ENCODE data around the gene SORCS1. TPM values are rescaled to one million over a fixed set of nuclear protein-coding genes. Genes with fewer than 3 reads are reported as not detected.

The SORCS1 gene
- total RNA-seq, 1 experiment from 2014 or later, result not detected

- Histone ChIP-seq H3K36me3 (no peaks in the 10 kb centered on the region), H3K9me3 (replicated peaks) (no peaks in the 10 kb centered on the region), H3K4me1 (replicated peaks) (no peaks in the 10 kb centered on the region; the same call in 1 of the 2 replicates), H3K27ac (no peak overlapping the region), H3K4me3 (no peak overlapping the region), H3K27me3 (replicated peaks) (no peaks in the 10 kb centered on the region)
- DNase-seq (ENCODE audit: low read depth in 1 of 2, low spot score in 2 of 2), result no peak
These were observed 508.9 kb downstream of the SORCS1 start for GRCh38 chr10:106655636-106656035.

DNA sequence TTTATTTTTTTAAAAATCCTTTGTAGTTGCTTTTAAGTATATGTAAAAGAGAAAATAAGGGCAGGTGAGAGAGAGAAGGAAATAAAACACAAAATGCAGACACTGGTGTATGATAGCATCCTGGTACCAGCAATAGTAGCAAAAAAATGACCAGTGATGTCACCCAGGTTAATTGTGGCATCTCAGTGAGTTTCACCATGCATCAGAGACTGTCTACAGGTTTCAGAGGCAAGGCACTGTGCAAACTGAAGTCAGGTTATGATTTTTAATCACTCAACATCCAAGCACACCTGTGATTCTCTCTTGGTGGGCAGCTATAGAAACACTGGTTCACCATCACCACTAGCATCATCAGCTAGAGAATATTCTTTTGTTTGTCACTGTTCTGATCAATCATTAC lies 509.3 kb downstream of the SORCS1 start:
- Histone ChIP-seq H3K9me3 (replicated peaks) (no peaks in the 10 kb centered on the region), H3K4me1 (replicated peaks) (no peaks in the 10 kb centered on the region; the same call in 1 of the 2 replicates), H3K4me3 (no peak overlapping the region), H3K36me3 (no peaks in the 10 kb centered on the region), H3K27ac (no peak overlapping the region), H3K27me3 (replicated peaks) (no peaks in the 10 kb centered on the region)
- no peak for DNase-seq (ENCODE audit: low read depth in 1 of 2, low spot score in 2 of 2)

GRCh38 chr10:106652279-106652678 lies 512.2 kb downstream of the SORCS1 start:
- Histone ChIP-seq H3K9me3 (replicated peaks) (no peaks in the 10 kb centered on the region), H3K36me3 (no peaks in the 10 kb centered on the region), H3K4me3 (no peak overlapping the region), H3K27ac (no peak overlapping the region), H3K27me3 (replicated peaks) (no peaks in the 10 kb centered on the region), H3K4me1 (replicated peaks) (no peaks in the 10 kb centered on the region; the same call in 1 of the 2 replicates)
- no peak for DNase-seq (ENCODE audit: low read depth in 1 of 2, low spot score in 2 of 2)

GRCh38 chr10:106648534-106649481 lies 515.7 kb downstream of the SORCS1 start:
- H3K27ac ChIP-seq, result no peak overlapping the region
- DNase-seq (ENCODE audit: low read depth in 1 of 2, low spot score in 2 of 2), result no peak
- no peaks in the 10 kb centered on the region; the same call in 1 of the 2 replicates for H3K4me1 ChIP-seq (replicated peaks)
- H3K36me3 ChIP-seq, result no peaks in the 10 kb centered on the region
- H3K9me3 ChIP-seq (replicated peaks), result no peaks in the 10 kb centered on the region
- H3K4me3 ChIP-seq, result no peak overlapping the region
- H3K27me3 ChIP-seq (replicated peaks), result no peaks in the 10 kb centered on the region

GRCh38 chr10:106643473-106643872 lies 521.0 kb downstream of the SORCS1 start:
- Histone ChIP-seq H3K27ac (no peak overlapping the region), H3K36me3 (no peaks in the 10 kb centered on the region), H3K9me3 (replicated peaks) (no peaks in the 10 kb centered on the region), H3K27me3 (replicated peaks) (no peaks in the 10 kb centered on the region), H3K4me1 (replicated peaks) (no peaks in the 10 kb centered on the region), H3K4me3 (no peak overlapping the region)
- no peak for DNase-seq (ENCODE audit: low read depth in 1 of 2, low spot score in 2 of 2)

DNA sequence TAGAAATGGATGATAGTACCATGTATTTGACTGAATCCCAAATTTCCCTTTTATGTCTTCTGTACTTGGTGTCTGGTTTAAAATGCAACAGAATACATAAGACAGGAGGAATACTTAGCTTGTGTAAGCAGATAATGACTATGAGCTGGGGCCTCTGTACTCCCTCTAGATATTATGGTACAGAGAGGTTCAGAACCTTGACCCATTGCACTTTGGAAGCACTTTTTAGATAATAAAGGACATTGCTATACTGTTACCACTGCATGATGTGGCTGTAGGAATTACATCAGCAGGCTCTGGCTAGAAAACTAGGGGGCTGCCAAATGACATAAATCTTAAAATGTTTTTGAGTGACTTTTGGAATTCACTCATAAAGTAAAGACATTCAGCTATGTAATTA lies 526.6 kb downstream of the SORCS1 start:
- Histone ChIP-seq H3K4me3 (no peak overlapping the region), H3K4me1 (replicated peaks) (no peaks in the 10 kb centered on the region), H3K27me3 (replicated peaks) (no peaks in the 10 kb centered on the region), H3K27ac (no peak overlapping the region), H3K36me3 (no peaks in the 10 kb centered on the region), H3K9me3 (replicated peaks) (no peaks in the 10 kb centered on the region)
- DNase-seq (ENCODE audit: low read depth in 1 of 2, low spot score in 2 of 2), result no peak

- Histone ChIP-seq H3K4me3 (no peak overlapping the region), H3K9me3 (replicated peaks) (no peaks in the 10 kb centered on the region), H3K27me3 (replicated peaks) (no peaks in the 10 kb centered on the region), H3K27ac (no peak overlapping the region), H3K4me1 (replicated peaks) (no peaks in the 10 kb centered on the region), H3K36me3 (no peaks in the 10 kb centered on the region)
- DNase-seq (ENCODE audit: low read depth in 1 of 2, low spot score in 2 of 2), result no peak
These were observed 527.6 kb downstream of the SORCS1 start for GRCh38 chr10:106636766-106637491.

GRCh38 chr10:106635947-106636346 lies 528.6 kb downstream of the SORCS1 start:
- H3K4me1 ChIP-seq (replicated peaks), result peaks cover 7% of the 10 kb centered on the region; the same call in 1 of the 2 replicates
- no peaks in the 10 kb centered on the region for H3K36me3 ChIP-seq

GRCh38 chr10:106631016-106631702 lies 533.3 kb downstream of the SORCS1 start:
- peak in 1 of 2 experiments; percentile 42 for DNase-seq (ENCODE audit: low read depth in 1 of 2, low spot score in 2 of 2)
- no peaks in the 10 kb centered on the region for H3K27me3 ChIP-seq (replicated peaks)
- H3K4me3 ChIP-seq, result no peak overlapping the region

More at GRCh38 chr10:106635947-106636346, 528.6 kb downstream of the SORCS1 start:
- Histone ChIP-seq H3K4me3 (no peak overlapping the region), H3K27me3 (replicated peaks) (no peaks in the 10 kb centered on the region), H3K9me3 (replicated peaks) (no peaks in the 10 kb centered on the region), H3K27ac (no peak overlapping the region)
- DNase-seq (ENCODE audit: low read depth in 1 of 2, low spot score in 2 of 2), result no peak

GRCh38 chr10:106626371-106626770 lies 538.1 kb downstream of the SORCS1 start:
- DNase-seq (ENCODE audit: low read depth in 1 of 2, low spot score in 2 of 2), result no peak
- Histone ChIP-seq H3K4me3 (no peak overlapping the region), H3K27ac (no peak overlapping the region), H3K27me3 (replicated peaks) (no peaks in the 10 kb centered on the region), H3K36me3 (no peaks in the 10 kb centered on the region), H3K4me1 (replicated peaks) (peaks cover 5% of the 10 kb centered on the region; the same call in 1 of the 2 replicates), H3K9me3 (replicated peaks) (no peaks in the 10 kb centered on the region)

More at GRCh38 chr10:106631016-106631702, 533.3 kb downstream of the SORCS1 start:
- Histone ChIP-seq H3K36me3 (no peaks in the 10 kb centered on the region), H3K4me1 (replicated peaks) (peaks cover 9% of the 10 kb centered on the region; the same call in 1 of the 2 replicates), H3K9me3 (replicated peaks) (no peaks in the 10 kb centered on the region), H3K27ac (peak overlapping the region; percentile 40; the same call in 1 of the 2 replicates)

DNA sequence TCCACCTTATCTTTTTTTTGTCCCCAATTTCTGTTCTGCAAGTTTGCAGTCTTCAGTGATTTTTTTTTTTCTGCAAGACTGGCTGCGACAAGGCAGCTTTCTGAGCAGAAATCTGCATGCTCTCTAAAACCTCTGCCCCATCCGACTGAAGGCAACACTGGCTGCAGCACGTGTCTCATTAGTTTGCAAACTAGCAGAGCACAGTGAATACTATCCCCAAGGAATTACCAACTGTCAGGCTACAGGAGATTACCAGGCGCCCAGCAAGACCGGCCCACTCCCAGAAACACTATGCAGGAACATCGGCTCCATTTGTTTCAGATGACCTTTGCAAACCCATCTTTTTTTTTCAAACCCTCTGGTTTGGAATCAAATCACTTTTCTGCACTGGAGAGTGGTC lies 538.8 kb downstream of the SORCS1 start:
- Histone ChIP-seq H3K4me3 (no peak overlapping the region), H3K27ac (no peak overlapping the region), H3K27me3 (replicated peaks) (0 out of 2 replicates have a peak, but pooled peaks cover 2% of the 10 kb centered on the region), H3K9me3 (replicated peaks) (no peaks in the 10 kb centered on the region), H3K4me1 (replicated peaks) (0 out of 2 replicates have a peak, but pooled peaks cover 3% of the 10 kb centered on the region), H3K36me3 (no peaks in the 10 kb centered on the region)
- no peak for DNase-seq (ENCODE audit: low read depth in 1 of 2, low spot score in 2 of 2)

- no peak overlapping the region for H3K27ac ChIP-seq
These were observed 545.2 kb downstream of the SORCS1 start for GRCh38 chr10:106619346-106619745.

GRCh38 chr10:106618646-106619045 lies 545.9 kb downstream of the SORCS1 start:
- no peak overlapping the region for H3K27ac ChIP-seq
- 0 out of 2 replicates have a peak, but pooled peaks cover 2% of the 10 kb centered on the region for H3K27me3 ChIP-seq (replicated peaks)
- H3K9me3 ChIP-seq (replicated peaks), result no peaks in the 10 kb centered on the region
- no peaks in the 10 kb centered on the region for H3K36me3 ChIP-seq
- no peak for DNase-seq (ENCODE audit: low read depth in 1 of 2, low spot score in 2 of 2)
- H3K4me3 ChIP-seq, result no peak overlapping the region
- no peaks in the 10 kb centered on the region for H3K4me1 ChIP-seq (replicated peaks)

More at GRCh38 chr10:106619346-106619745, 545.2 kb downstream of the SORCS1 start:
- Histone ChIP-seq H3K27me3 (replicated peaks) (0 out of 2 replicates have a peak, but pooled peaks cover 2% of the 10 kb centered on the region), H3K9me3 (replicated peaks) (no peaks in the 10 kb centered on the region), H3K36me3 (no peaks in the 10 kb centered on the region), H3K4me1 (replicated peaks) (no peaks in the 10 kb centered on the region), H3K4me3 (no peak overlapping the region)
- no peak for DNase-seq (ENCODE audit: low read depth in 1 of 2, low spot score in 2 of 2)

All from SJSA1 (cell line).